Endothelial cell (in vitro differentiated cells): Measurements from ENCODE around the gene COX8A. TPM values are rescaled to one million over a fixed set of nuclear protein-coding genes. Genes with fewer than 3 reads are reported as not detected.

ENCODE experiments used
- DNase-seq: peaks from one replicate; pipeline ENCODE4 v3.0.0; 2021; ENCODE audit warnings: low spot score
- H3K27ac Mint-ChIP-seq: one replicate; pipeline ENCODE4 v1.8.0; 2021; ENCODE audit warnings: mixed read lengths, inconsistent platforms; ENCODE audit not compliant: unreplicated experiment
- H3K27me3 Mint-ChIP-seq: one replicate; pipeline ENCODE4 v1.8.0; 2021; ENCODE audit warnings: mild to moderate bottlenecking, moderate library complexity, mixed read lengths, inconsistent platforms; ENCODE audit not compliant: unreplicated experiment
- H3K36me3 Mint-ChIP-seq: one replicate; pipeline ENCODE4 v1.8.0; 2021; ENCODE audit warnings: mild to moderate bottlenecking, low read depth, mixed read lengths, inconsistent platforms; ENCODE audit not compliant: unreplicated experiment
- H3K4me1 Mint-ChIP-seq: one replicate; pipeline ENCODE4 v1.8.0; 2021; ENCODE audit warnings: mild to moderate bottlenecking, mixed read lengths, inconsistent platforms; ENCODE audit not compliant: unreplicated experiment
- H3K4me3 Mint-ChIP-seq: one replicate; pipeline ENCODE4 v1.8.0; 2021; ENCODE audit warnings: mild to moderate bottlenecking, mixed read lengths, inconsistent platforms; ENCODE audit not compliant: unreplicated experiment
- H3K9me3 Mint-ChIP-seq: one replicate; pipeline ENCODE4 v1.8.0; 2021; ENCODE audit warnings: mixed read lengths, inconsistent platforms; ENCODE audit not compliant: unreplicated experiment
- total RNA-seq: library from RNA; stranded (reverse); fragmentation: NEBNext Ultra II Directional; extraction: Animal tissue kit (Norgen Biotek cat#: 25700); gene quantifications from one replicate; pipeline ENCODE4 v1.2.1, GENCODE V29; 2021; ENCODE audit not compliant: unreplicated experiment
- TF ChIP-seq, protein P1 (sequence below): fragments of 200-600 bp; sonication (generic); IDR thresholded peaks from one replicate; pipeline ENCODE4 v1.5.0; 2021; ENCODE audit warnings: antibody characterized with exemption; ENCODE audit not compliant: unreplicated experiment

Gene COX8A
- total RNA-seq, 1 donor from 2014 or later: 188 TPM

GRCh38 chr11:64007160-64007628 is 32.8 kb downstream of the COX8A start:
- H3K27ac Mint-ChIP-seq: no peak overlapping the region
- H3K4me1 Mint-ChIP-seq: peaks cover 3% of the 10 kb centered on the region
- no peaks in the 10 kb centered on the region for H3K36me3 Mint-ChIP-seq
- no peak for DNase-seq
- peak overlapping the region; percentile 65 for H3K4me3 Mint-ChIP-seq
- TF ChIP-seq, protein P1, sequence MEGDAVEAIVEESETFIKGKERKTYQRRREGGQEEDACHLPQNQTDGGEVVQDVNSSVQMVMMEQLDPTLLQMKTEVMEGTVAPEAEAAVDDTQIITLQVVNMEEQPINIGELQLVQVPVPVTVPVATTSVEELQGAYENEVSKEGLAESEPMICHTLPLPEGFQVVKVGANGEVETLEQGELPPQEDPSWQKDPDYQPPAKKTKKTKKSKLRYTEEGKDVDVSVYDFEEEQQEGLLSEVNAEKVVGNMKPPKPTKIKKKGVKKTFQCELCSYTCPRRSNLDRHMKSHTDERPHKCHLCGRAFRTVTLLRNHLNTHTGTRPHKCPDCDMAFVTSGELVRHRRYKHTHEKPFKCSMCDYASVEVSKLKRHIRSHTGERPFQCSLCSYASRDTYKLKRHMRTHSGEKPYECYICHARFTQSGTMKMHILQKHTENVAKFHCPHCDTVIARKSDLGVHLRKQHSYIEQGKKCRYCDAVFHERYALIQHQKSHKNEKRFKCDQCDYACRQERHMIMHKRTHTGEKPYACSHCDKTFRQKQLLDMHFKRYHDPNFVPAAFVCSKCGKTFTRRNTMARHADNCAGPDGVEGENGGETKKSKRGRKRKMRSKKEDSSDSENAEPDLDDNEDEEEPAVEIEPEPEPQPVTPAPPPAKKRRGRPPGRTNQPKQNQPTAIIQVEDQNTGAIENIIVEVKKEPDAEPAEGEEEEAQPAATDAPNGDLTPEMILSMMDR: no peak
- H3K9me3 Mint-ChIP-seq: no peaks in the 10 kb centered on the region
- peaks cover 29% of the 10 kb centered on the region for H3K27me3 Mint-ChIP-seq

- peak; percentile 73 for DNase-seq
- H3K4me3 Mint-ChIP-seq: no peak overlapping the region
- no peaks in the 10 kb centered on the region for H3K36me3 Mint-ChIP-seq
- no peaks in the 10 kb centered on the region for H3K9me3 Mint-ChIP-seq
- no peak overlapping the region for H3K27ac Mint-ChIP-seq
- TF ChIP-seq, protein P1: no peak
- peaks cover 3% of the 10 kb centered on the region for H3K4me1 Mint-ChIP-seq
- peaks cover 29% of the 10 kb centered on the region for H3K27me3 Mint-ChIP-seq
These were observed 33.3 kb downstream of the COX8A start for GRCh38 chr11:64007629-64008282.

DNA sequence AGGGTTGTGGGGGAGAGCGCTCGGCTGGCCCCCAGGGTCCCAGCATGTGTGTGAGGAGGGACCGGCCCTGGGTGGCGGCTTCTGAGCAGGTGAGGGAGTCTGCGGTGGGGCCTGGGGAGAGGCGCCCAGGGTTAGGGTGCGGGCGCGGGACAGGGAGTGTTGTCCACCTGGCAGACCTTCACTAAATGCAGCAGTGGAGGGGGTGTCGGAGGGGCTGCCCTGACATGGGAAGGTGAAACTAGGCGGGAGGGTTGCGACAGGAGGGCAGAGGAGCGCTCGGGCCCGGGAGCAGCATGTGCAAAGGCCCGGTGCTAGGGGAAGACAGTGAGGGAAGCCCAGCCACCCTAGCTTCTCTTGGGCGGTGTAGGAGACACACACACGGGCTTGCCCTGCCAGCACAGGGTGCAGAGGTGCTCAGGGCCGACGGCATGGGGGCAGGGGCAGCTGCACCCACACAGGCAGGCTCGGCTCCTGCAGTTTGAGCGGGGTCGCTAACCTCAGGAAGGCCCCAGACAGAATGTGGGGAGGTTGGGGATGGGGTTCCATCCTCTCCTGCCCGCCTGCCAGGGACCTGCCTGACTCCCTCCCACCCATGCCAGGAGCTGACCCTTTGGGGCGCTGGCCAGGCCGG is 34.0 kb downstream of the COX8A start:
- H3K27ac Mint-ChIP-seq: no peak overlapping the region
- H3K4me3 Mint-ChIP-seq: no peak overlapping the region
- H3K27me3 Mint-ChIP-seq: peaks cover 27% of the 10 kb centered on the region
- H3K36me3 Mint-ChIP-seq: no peaks in the 10 kb centered on the region
- H3K9me3 Mint-ChIP-seq: no peaks in the 10 kb centered on the region
- TF ChIP-seq, protein P1: no peak
- peaks cover 3% of the 10 kb centered on the region for H3K4me1 Mint-ChIP-seq
- no peak for DNase-seq

- DNase-seq: no peak
- peaks cover 3% of the 10 kb centered on the region for H3K4me1 Mint-ChIP-seq
- H3K27me3 Mint-ChIP-seq: peaks cover 27% of the 10 kb centered on the region
- TF ChIP-seq, protein P1: no peak
- H3K4me3 Mint-ChIP-seq: no peak overlapping the region
- H3K9me3 Mint-ChIP-seq: no peaks in the 10 kb centered on the region
- no peaks in the 10 kb centered on the region for H3K36me3 Mint-ChIP-seq
- no peak overlapping the region for H3K27ac Mint-ChIP-seq
These were observed 34.7 kb downstream of the COX8A start for GRCh38 chr11:64008914-64009633.
